ENCODE results near the gene ZNF441. TPM values are rescaled to one million over a fixed set of nuclear protein-coding genes. Genes with fewer than 3 reads are reported as not detected.

The ZNF441 gene
- total RNA-seq, 2 experiments from 2014 or later = 6.7 to 9.4 TPM

GRCh38 chr19:11833541-11833940 lies 66.7 kb downstream of the ZNF441 start:
- H3K27ac Mint-ChIP-seq = no peak overlapping the region
- peaks cover 49% of the 10 kb centered on the region for H3K9me3 Mint-ChIP-seq (ENCODE audit: low read depth)
- H3K36me3 Mint-ChIP-seq = peaks cover 57% of the 10 kb centered on the region
- no peak for DNase-seq
- ATAC-seq = no peak
- no peaks in the 10 kb centered on the region for H3K4me1 Mint-ChIP-seq
- H3K27me3 Mint-ChIP-seq = no peaks in the 10 kb centered on the region
- CTCF ChIA-PET = no interaction called here
- H3K4me3 Mint-ChIP-seq = no peak overlapping the region

Other genes starting within 250 kb of the ZNF441 start
- gene ECSIT, start 237.9 kb upstream of the ZNF441 start, total RNA-seq = 10 to 100 TPM; 33.0 to 36.2 TPM
- gene CNN1, start 228.1 kb upstream of the ZNF441 start, total RNA-seq = not detected
- gene ELOF1, start 207.8 kb upstream of the ZNF441 start, total RNA-seq = 10 to 100 TPM; 55.1 to 67.2 TPM
- gene ACP5, start 189.4 kb upstream of the ZNF441 start, total RNA-seq = 10 to 100 TPM; 34.1 to 58.8 TPM
- 1 to 10 TPM; 6.3 to 7.1 TPM for gene ZNF627, start 169.5 kb upstream of the ZNF441 start, total RNA-seq
- 1 to 10 TPM; 6.3 to 6.4 TPM for gene ZNF823, start 28.1 kb upstream of the ZNF441 start, total RNA-seq
- gene ZNF491, start 31.5 kb downstream of the ZNF441 start, total RNA-seq = 1 to 10 TPM in 1 of 2 experiments, under 1 TPM in 1; 0.96 to 1.7 TPM
- 10 to 100 TPM; 11.2 to 14.9 TPM for gene ZNF440, start 47.3 kb downstream of the ZNF441 start, total RNA-seq
- gene ZNF439, start 81.7 kb downstream of the ZNF441 start, total RNA-seq = 1 to 10 TPM; 6.0 to 6.2 TPM
- gene ZNF69, start 120.8 kb downstream of the ZNF441 start, total RNA-seq = 1 to 10 TPM; 1.2 to 2.0 TPM
- gene ZNF700, start 158.1 kb downstream of the ZNF441 start, total RNA-seq = 10 to 100 TPM; 16.9 to 24.1 TPM
- gene ZNF763, start 198.0 kb downstream of the ZNF441 start, total RNA-seq = under 1 TPM; 0.85 to 0.98 TPM

Measured in activated CD8-positive, alpha-beta memory T cell treated with anti-CD3 and anti-CD28 coated beads, Interleukin-2, amount 10 ng/mL, durations not matched to agents 7 days and 5 days (primary cell).